Activated CD8-positive, alpha-beta memory T cell treated with anti-CD3 and anti-CD28 coated beads for 1 hour (primary cell): ENCODE data around the gene TNS1.

Experiments used
- DNase-seq, 2 donors: peaks; one replicate each; pipeline ENCODE4 v3.0.0-alpha.2; 2020; ENCODE audit warnings: low read depth in 1 of 2; ENCODE audit errors: extremely low read depth in 1 of 2

TNS1 gene

GRCh38 chr2:217902379-217903141 lies 100.2 kb downstream of the TNS1 start:
- DNase-seq: no peak

- no peak for DNase-seq
Observed at GRCh38 chr2:217901835-217902378, 100.9 kb downstream of the TNS1 start.

GRCh38 chr2:217901400-217901799 lies 101.4 kb downstream of the TNS1 start:
- DNase-seq: no peak

GRCh38 chr2:217900780-217901360 lies 101.9 kb downstream of the TNS1 start:
- DNase-seq: no peak

DNA sequence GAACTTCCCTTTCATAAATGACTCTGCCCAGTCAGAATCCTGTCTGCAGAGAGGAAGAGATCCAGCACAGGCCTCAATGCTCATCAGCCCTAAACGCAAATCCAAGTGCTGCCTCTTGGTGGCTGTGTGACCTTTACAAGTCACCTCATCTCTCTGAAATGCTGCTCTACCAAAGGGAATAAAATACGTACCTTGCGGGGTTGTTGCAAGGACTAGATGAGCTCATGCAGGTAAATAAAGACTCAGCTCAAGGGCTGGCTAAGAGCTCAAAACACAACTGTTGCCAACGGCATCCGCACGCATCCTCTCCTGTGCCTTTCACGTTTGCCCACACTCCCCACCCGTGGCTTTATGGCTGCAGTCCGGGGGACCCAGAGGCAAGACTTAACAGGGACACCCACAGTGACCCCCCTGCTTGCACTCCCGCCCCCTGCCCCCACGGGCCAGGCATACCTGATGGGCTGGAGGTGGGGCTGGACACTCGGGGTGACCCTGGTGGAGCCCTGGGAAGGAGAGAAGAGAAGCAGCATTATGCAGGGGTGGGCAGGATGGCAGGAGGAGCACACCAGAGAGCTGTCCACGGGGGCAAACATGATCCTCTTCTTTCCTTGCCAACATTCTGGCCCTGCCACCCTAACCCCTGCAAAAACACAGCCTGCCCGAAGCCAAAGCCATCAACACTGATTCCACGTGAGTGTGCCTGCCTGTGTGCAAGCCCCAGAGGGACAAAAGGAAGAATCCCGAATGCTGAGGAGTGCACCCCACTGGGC lies 102.6 kb downstream of the TNS1 start:
- no peak for DNase-seq

- no peak for DNase-seq
Observed at GRCh38 chr2:217899231-217900009, 103.4 kb downstream of the TNS1 start.

DNA sequence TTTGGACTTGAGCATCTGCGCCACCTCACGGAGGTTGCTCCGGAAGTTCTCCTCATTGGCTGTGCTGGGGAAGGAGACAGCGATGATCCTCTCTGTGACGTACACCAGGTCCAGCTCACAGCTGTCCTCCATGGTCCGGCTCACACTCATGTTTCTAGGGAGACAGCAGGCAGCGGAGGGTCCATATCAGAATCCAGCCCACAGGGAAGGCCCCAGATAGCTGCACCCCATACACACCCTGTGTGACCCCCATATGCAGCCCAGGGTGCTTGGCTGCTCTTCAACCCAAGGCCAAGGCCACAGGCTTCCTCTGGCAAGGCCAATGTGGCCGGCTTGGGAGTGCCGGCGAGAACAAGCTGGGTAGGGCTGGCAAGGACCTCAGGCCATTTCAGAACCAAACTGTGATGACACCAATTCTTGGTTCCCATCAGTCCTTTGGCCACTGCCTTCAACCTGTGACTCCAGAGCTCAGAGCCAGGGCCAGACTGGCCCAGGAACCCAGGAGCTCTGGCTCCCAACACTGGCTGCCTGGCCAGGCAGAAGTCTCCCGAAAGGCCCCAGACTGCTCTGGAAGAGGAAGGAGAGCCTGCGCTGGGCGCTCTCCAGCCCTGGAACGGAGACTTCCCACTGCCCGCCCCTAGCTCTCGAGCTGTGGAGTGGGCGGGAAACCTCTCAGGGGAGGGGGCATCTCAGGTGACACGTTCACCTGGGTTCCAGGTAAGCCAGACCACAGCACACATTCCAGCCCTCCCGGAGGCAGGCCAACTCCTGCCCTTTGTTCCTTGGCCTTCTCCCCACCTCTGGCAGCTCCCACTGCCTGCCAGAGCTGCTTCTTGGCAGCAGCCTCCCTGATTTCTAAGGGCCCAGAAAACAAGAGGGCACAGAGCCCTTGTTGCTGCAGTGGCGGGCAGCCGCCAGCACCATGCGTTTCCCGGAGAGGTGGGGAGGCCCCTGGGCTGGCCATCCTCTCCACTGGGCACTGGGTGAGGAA lies 104.7 kb downstream of the TNS1 start:
- DNase-seq: no peak

DNA sequence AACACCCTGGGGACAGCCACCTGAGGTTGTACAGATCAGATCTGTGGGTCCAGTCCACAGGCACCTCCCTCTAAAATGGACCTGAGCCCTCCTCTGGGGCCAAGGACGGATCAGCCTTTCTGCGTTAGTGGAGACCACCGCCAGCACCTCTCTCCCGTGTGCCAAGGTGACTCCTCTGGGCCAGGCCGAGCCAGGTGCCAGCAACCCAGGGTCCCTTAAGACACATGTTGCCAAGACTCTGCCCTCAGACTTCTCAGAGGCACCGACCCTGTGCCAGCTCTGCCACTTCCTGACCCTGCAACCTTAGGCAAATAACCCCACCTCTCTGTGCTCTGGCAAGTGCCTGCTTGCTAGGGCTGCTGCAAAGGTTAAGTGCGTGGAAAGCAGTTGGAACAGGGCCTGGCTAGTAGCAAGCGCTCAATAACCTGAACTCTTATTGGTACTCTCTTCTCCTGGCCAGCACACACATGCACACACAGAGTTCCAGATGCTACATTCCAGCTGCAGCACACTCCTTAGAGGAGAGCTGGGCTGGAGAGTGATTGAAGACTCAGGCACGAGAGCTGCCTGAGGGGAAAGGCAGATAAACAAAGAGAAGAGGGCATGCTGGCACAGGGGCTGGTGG lies 105.6 kb downstream of the TNS1 start:
- DNase-seq: no peak

- DNase-seq: no peak
Observed at GRCh38 chr2:217895070-217895635, 107.6 kb downstream of the TNS1 start.

DNA sequence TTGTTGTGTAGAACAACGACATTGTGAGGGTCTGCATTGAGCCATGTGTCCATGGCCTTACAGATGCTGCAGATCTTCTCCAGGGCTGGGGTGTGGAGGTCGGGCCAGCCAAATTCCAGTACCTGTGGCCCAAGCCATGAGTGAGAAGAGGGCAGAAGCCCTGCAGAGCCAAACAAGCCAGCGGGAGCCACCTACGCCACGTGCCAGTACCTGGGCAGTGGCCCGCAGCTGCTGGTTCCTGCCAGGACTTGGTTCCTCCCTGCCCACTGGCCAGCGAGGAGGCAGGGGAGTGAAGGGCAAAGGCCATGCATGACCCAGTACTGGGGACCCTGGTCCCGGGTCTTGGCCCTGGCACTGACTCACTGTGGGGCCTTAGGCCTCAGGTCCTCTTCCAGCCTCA lies 109.4 kb downstream of the TNS1 start:
- no peak for DNase-seq

GRCh38 chr2:217892560-217892959 lies 110.2 kb downstream of the TNS1 start:
- no peak for DNase-seq

DNA sequence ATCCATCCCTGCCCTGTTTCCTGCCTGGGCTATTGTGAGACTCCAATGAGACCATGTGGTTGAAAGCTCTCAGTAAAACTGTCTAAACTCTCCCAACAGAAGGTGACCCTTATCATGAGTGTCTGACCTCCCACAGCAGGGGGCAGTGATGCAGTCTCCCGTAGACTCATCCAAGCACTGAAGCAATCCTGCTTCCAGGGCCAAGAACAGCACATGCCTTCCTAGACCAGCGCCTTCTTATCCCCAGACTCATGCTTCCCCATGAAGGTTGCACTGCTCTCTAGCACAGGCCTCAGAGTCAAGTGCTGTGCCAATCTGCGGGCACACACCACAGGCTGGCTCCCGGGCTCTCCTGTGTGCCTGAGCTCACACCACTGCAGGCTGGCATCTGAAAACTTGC lies 112.3 kb downstream of the TNS1 start:
- no peak for DNase-seq

GRCh38 chr2:217889656-217890055 lies 113.1 kb downstream of the TNS1 start:
- DNase-seq: no peak

GRCh38 chr2:217887841-217888701 lies 114.7 kb downstream of the TNS1 start:
- DNase-seq: no peak

DNA sequence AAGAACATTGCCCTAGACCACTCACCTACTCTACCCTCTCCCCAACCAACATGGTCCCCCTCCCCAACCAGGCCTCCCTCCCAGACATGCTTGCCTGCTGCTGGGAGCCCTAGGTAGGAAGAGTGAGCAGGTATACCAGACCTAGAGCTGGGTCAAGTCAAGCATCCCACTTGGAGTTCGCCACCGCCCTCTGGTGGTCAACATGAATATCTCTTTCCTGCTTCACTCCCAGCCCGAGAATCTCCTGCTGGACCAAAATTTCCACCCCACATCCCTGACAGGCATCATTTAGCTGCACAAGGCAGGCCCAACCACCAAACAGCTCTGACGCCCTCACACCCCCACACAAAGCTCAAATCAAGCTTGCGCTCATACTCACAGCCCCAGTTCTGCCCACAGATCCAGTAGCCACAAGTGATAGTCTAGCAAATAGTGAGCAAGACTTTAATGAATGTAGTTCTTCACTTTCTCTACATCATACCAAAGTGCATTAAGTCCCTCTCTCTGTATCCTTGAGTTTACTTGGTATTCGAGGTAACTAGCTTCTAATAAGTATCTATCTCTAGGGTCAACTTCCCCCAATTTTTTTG lies 116.0 kb downstream of the TNS1 start:
- DNase-seq: peak; percentile 25 to 29

DNA sequence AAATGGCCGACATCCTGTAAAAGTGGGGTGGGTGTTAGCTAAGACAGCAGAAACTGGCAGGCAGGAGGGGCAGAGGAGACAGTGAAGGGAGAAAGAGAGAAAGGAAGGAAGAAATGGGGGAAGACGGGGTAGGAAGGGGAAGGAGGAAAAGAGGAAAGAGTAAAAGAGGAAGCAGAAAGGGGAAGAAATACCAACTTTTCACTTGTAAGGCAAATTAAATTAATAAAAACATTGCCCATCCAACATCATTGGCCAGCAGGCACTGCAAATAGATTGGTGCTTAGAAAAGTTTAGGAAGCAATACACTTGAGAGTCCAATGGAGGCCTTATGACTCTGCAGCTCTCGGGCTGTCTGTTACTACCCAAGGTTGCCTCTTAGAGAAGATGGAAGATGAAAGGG lies 116.7 kb downstream of the TNS1 start:
- no peak for DNase-seq

- DNase-seq: no peak
Observed at GRCh38 chr2:217884985-217885384, 117.8 kb downstream of the TNS1 start.

DNA sequence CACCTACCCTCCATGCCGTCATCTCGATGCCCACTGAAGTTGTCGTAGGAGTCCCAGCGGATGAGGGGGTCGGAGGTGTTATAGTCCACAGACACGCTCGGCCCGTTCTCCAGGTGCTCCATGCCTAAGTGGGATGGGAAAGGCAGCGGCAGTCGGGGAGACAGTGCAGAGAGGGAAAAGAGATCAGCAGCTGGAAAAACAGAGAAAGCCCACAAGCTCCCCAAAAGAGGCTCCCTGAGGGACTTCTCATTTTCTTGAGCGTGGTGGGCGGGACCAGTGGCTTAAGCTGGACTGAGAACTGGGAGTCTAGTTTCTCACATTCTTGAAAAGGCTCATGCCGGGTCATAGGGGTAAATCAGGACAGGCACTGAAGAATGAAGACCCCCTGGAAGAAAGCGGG lies 121.9 kb downstream of the TNS1 start:
- DNase-seq: no peak
